HL-60 (cell line): Measurements from ENCODE around the gene UFSP1.

Source experiments
- CTCF ChIP-seq: IDR thresholded peaks from one replicate; pipeline ENCODE4 v1.5.1; 2011; ENCODE audit warnings: low read length, control low read depth, inconsistent platforms; ENCODE audit not compliant: insufficient read depth
- POLR2AphosphoS5 ChIP-seq: IDR thresholded peaks from 2 replicates; pipeline ENCODE4 v1.6.1; 2012; ENCODE audit warnings: low read depth

- TF ChIP-seq POLR2AphosphoS5, result peak; percentile 70; the same call in 1 of the 2 replicates
- TF ChIP-seq CTCF, result no peak
These were observed 22.3 kb downstream of the UFSP1 start, which contains the start of gene TRIP6 for GRCh38 chr7:100867040-100867775.
